Activated effector memory CD4-positive, alpha-beta T cell treated with Interleukin-2 at 50 U/mL for 16 hours (primary cell): ENCODE measurements around the gene RALY.
A peak's percentile ranks its signal among the peaks of the same experiment; 100 is the strongest.

Experiments
- DNase-seq: peaks from one replicate; pipeline ENCODE4 v3.0.0-alpha.2; 2020

Gene RALY

GRCh38 chr20:33993576-33994221 is at the start of gene RALY:
RALY (plus strand) TSS chr20:33993911; CDS start chr20:34072075, 78,164 bp downstream.
- DNase-seq = peak; percentile 91

- no peak for DNase-seq
Measured at GRCh38 chr20:33944914-33945313, 48.8 kb upstream of the RALY start.

GRCh38 chr20:33945391-33946081 is 48.2 kb upstream of the RALY start:
- DNase-seq = no peak

- no peak for DNase-seq
Measured at GRCh38 chr20:33947709-33948295, 45.9 kb upstream of the RALY start.

DNA sequence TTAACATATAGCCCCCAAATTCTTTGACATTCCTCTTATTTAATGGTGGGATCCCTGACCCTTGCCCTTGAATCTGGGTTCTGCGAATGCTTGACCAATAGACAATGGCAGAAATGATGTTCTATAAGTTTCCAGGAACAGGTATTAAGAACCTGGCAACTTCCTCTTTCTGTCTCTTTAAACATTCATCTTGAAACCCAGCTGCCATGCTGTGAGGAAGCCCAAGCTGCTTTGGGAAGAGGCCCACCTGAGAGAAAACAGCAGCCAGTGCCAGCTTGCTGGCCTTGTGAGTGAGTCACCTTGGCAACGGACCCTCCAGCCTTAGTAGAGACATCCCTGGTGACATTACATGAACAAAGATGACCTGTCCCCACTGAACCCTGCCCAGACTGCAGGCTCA is 45.2 kb upstream of the RALY start:
- no peak for DNase-seq

- DNase-seq = no peak
Measured at GRCh38 chr20:33951171-33951570, 42.5 kb upstream of the RALY start.

DNA sequence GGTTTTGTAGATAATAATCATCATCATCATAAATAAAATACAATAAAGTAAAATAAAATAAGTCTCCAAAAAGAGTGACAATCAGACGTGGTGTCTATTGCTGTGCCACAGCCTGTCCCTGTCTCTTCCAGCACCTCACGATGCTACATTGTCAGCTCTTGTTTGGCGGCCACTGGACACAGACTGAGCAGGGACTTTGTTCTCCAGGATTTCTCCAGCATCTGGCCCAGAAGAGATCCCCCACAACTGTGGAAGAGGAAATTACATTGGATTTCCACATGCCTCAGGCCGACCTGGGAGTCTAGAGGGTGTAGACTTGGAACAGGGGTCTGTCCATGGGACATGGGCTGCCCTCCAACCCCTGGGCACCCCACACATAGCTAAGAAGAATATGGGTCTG is 39.2 kb upstream of the RALY start:
- no peak for DNase-seq

- no peak for DNase-seq
Measured at GRCh38 chr20:33963751-33964150, 30.0 kb upstream of the RALY start.

- no peak for DNase-seq
Measured at GRCh38 chr20:33964441-33964840, 29.3 kb upstream of the RALY start.

GRCh38 chr20:33967126-33967525 is 26.6 kb upstream of the RALY start:
- no peak for DNase-seq

DNA sequence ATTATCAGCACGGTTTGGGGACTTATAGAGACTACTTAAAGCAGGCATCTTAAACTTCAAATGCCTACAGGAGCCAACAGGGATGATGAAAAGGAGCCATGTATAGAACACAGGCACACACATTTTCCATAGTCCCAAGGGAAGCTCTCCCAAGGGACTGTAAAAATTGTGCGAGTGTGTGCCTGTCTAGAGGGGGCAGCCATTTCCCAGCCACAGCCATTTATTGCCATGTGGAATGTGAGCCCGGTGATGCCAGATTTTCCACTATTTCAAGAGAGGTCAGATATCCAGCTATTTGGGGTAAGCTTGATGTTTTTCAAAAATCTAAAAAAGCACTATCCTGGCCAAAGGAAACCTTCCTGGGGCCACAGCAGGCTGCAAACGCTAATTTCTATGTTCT is 24.1 kb upstream of the RALY start:
- no peak for DNase-seq

GRCh38 chr20:33970229-33970628 is 23.5 kb upstream of the RALY start:
- DNase-seq = no peak

- DNase-seq = no peak
Measured at GRCh38 chr20:33971147-33971975, 22.4 kb upstream of the RALY start.

- no peak for DNase-seq
Measured at GRCh38 chr20:33976959-33977358, 16.8 kb upstream of the RALY start.

- no peak for DNase-seq
Measured at GRCh38 chr20:33977535-33977934, 16.2 kb upstream of the RALY start.

- no peak for DNase-seq
Measured at GRCh38 chr20:33979094-33979493, 14.6 kb upstream of the RALY start.

DNA sequence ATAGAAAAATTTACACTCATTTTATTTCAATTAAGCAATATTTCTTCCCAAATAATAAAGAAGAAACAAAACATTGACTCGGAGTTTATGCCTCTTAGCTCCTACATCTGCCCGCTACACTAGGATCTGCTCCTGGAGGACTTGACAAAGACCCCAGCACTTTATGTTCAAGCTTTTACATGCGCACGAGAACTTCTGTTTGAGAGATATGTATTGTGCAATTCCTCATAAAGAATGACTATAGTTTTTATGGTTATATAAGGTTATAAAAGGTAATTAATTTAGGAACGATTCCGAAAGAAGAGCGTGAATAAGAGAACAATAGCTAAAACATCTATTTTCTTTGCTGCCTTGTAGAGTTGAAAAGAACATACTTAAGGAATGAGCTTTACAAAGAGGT is 12.4 kb upstream of the RALY start:
- DNase-seq = no peak

- DNase-seq = no peak
Measured at GRCh38 chr20:33981964-33982363, 11.7 kb upstream of the RALY start.

DNA sequence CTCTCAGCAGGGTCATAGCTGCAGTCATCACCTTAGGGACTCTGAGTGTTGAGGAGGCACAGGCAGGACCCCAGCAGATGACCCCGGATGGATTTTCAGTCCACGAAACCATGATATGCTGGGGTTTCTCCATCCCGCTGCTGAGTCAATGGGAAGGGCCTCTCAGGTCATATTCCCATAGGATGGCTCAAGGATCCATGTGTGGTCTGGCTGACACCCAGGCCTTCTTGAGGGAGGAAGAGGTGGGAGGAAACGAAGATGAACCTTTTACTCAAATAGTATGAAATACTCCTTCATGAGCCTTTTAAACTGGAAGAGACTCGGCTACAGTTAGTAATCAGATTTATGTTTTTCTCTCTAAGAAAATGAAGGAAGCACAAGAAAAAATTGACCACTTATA is 10.3 kb upstream of the RALY start:
- DNase-seq = no peak

GRCh38 chr20:33984182-33984719 is 9.5 kb upstream of the RALY start:
- no peak for DNase-seq

GRCh38 chr20:33985280-33985679 is 8.4 kb upstream of the RALY start:
- DNase-seq = no peak

- no peak for DNase-seq
Measured at GRCh38 chr20:33985830-33986229, 7.9 kb upstream of the RALY start.

DNA sequence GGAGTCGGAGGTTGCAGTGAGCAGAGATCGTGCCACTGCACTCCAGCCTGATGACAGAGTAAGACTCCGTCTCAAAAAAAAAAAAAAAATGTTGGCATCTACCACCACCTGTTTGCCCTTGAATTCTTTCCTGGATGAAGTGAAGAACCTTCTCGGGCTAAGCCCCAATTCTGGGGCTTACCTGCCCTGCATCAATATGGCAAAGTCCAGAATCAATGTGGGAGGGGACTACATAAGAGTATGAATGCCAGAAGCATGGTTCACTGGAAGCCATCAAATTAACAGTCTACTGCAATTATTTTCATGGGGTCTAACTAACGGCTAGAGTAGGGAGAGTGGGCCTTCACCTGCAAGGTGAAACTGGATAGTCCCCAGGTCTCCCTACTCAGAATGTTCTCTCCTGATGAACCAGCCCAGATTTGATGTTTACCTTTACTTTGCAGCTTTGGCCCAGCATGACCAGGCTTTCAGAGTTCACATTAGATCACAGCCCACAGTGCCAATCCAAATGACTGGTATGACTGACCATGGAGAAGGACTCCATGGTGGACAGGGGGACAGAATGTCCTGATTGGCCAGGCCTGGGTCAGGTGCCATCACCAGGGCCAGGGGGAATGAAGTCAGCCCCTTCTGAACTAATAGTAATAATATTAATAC is 7.0 kb upstream of the RALY start:
- DNase-seq = no peak
